Transverse colon (tissue), 4 donors: ENCODE measurements around the gene UNC119.

ENCODE experiments used
- CTCF ChIP-seq, 5 experiments: fragments of 200-600 bp in 3 of 5; fragments of 450-650 bp in 2 of 5; sonication (generic) in 3 of 5; IDR thresholded peaks; 1 replicate in 2 of 5; 2 replicates in 3 of 5; pipeline ENCODE4 v1.5.1; 2016 to 2017; ENCODE audit warnings: antibody characterized with exemption in 5 of 5, inconsistent platforms in 3 of 5, mild to moderate bottlenecking in 2 of 5, moderate library complexity in 1 of 5
- EP300 ChIP-seq: sonication (generic); formaldehyde crosslinking; IDR thresholded peaks from one replicate; pipeline ENCODE4 v1.6.1; 2017; ENCODE audit warnings: antibody characterized with exemption, low read depth
- POLR2A ChIP-seq: fragments of 450-650 bp; IDR thresholded peaks from one replicate; pipeline ENCODE4 v1.6.1; 2016; ENCODE audit warnings: antibody characterized with exemption, mild to moderate bottlenecking, moderate library complexity
- POLR2AphosphoS5 ChIP-seq, 3 donors: sonication (generic); formaldehyde crosslinking; IDR thresholded peaks; one replicate each; pipeline ENCODE4 v1.6.1; 2016; ENCODE audit warnings: antibody characterized with exemption in 3 of 3

DNA sequence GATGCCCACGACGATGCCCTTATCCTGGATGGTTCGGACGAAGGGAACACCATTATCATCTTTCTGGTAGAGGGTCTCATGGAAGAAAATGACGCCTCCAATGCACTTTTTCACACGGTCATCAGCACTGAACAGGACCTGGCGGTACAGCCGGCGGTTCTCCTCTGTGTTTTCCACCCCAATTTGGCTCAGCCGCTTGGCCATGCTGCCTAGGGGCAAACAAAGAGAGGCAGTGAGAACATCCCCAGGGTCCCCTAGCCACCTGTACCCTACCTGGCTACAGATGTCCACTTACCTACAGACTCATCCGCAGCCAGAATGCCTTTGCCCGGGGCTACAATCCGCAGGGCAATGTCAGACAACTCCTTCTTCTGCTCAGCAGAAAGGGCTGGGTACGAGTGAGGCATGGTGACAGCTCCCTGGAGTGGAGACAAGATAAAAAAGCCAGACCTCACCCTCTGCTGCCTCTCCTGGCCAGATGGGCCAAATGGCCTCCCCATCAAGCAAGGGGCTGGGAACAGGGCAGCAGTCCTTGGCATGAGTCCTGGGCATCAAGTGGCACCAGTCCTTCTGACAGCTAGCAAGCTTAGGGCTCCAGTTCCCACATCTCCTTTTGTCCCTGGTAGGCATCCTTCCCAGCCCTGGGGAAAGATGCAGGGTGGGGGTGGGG, 22.8 kb upstream of the UNC119 start:
- TF ChIP-seq CTCF (IDR thresholded peaks at IDR 0.05) (no peak), POLR2A (no peak), POLR2AphosphoS5 (IDR thresholded peaks at IDR 0.05) (no peak), EP300 (no peak)
